Stimulated activated naive CD8-positive, alpha-beta T cell treated with anti-CD3 and anti-CD28 coated beads, Interleukin-15, Interleukin-2, amounts not matched to agents 100 ng/mL and 50 ng/mL, for 24 hours (primary cell): Measurements from ENCODE around the gene SULT4A1.
A peak's percentile ranks its signal among the peaks of the same experiment; 100 is the strongest.

ENCODE experiments used
- H3K27ac Mint-ChIP-seq: one replicate; pipeline ENCODE4 v1.8.0; 2021; ENCODE audit warnings: mild to moderate bottlenecking, mixed read lengths
- H3K27me3 Mint-ChIP-seq: one replicate; pipeline ENCODE4 v1.8.0; 2021; ENCODE audit warnings: mixed read lengths
- H3K36me3 Mint-ChIP-seq: one replicate; pipeline ENCODE4 v1.8.0; 2021; ENCODE audit warnings: low read depth, mixed read lengths
- H3K4me1 Mint-ChIP-seq: one replicate; pipeline ENCODE4 v1.8.0; 2021; ENCODE audit warnings: low read depth, mixed read lengths
- H3K4me3 Mint-ChIP-seq: one replicate; pipeline ENCODE4 v1.8.0; 2021; ENCODE audit warnings: mild to moderate bottlenecking, mixed read lengths
- H3K9me3 Mint-ChIP-seq: one replicate; pipeline ENCODE4 v1.8.0; 2021; ENCODE audit warnings: mixed read lengths

The SULT4A1 gene

DNA sequence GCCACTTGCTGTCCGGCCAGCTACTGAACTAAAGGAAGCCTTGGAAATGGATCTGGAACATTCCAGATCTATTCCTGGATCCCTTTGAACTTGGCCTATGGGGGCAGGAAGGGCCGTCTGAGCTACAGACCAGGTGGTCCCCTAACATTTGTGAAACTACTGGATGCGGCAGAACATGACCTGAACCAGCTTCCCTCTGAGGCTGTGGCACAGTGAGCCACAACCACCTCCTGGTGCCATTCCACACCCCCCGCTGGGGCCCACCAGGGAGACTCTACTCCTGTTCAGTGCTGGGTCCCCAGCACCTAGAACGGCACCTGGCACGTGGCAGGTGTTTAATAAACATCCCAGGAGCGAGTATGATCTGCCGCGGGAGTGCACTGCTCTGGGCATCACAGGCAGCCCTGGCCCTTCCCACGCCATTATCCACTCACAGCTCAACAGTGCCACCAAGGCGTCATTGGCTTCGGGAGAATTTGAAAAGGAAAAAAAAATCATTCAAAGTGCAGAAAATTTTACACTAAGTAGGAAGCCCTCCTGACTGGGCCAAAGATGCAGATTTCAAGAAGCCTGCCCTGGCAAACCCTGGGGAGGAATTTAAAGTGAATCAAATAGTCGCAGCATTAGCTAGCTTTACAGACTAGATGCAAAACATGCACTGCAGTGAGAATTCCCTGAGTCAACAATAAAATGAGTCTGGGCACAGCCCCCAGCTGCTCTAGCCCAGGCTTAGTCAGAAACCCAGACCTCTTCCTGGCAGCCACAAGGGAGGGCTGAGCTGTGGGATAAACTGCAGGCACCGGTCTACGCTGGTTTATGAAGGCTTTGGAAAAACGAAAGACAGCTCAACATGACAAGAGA, 35.9 kb downstream of the SULT4A1 start:
- H3K9me3 Mint-ChIP-seq, result no peaks in the 10 kb centered on the region
- no peak overlapping the region for H3K4me3 Mint-ChIP-seq
- H3K36me3 Mint-ChIP-seq, result no peaks in the 10 kb centered on the region
- H3K27me3 Mint-ChIP-seq, result peaks cover 13% of the 10 kb centered on the region
- H3K4me1 Mint-ChIP-seq, result no peaks in the 10 kb centered on the region
- H3K27ac Mint-ChIP-seq, result no peak overlapping the region

DNA sequence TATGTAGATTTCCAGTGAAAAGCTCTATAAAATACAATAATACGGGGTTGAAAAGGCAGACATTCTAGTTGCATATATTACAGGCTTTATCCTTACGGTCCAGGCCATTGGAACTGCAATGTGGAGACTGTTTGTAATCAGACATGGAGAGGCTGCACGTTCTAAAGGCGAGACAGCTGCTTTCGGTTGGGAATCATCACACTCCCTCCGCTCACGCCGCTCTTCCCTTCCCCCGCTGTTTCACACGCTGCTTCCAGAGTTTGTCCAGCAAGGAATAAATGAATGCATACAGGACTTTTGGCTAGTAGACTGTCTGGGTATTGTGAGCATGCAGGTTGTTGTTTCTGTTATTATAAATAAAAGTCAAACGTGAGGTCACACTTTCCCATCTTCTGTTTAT, 36.7 kb downstream of the SULT4A1 start:
- Mint-ChIP-seq H3K27ac (no peak overlapping the region), H3K36me3 (no peaks in the 10 kb centered on the region), H3K4me1 (no peaks in the 10 kb centered on the region), H3K9me3 (no peaks in the 10 kb centered on the region), H3K4me3 (no peak overlapping the region), H3K27me3 (peaks cover 13% of the 10 kb centered on the region)

DNA sequence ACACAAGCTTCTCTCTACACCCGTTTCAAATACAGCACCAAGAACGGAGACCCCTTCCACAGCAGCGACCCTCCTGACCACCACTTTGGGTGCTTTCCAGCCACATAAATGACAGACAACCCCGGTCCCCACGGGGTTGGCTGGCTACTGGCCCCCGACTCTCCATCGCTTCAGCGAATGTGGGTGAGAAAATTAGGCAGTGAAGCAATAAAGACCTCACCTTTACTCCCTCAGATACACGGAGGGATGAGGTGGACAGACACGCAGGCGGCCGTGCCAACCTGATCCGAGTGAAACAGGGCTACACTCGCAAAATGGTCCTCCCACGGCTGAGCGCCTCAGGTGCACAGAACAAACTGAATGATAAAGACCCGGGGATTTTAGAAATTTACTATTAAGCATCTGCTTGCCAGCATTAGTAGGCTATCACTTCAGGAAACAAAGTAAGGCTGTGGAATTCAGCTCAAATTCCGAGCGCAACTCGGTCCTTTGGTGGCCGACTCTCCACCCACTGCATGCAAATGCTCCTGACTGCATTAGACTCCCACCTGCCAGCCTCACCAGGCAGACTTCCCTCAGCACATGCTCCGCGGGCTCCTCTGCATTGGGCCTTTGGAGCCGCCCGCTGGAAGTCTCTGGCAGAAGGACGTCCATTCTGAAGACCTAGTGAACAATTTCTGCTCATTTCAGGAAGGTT, 37.4 kb downstream of the SULT4A1 start:
- H3K4me3 Mint-ChIP-seq, result no peak overlapping the region
- H3K4me1 Mint-ChIP-seq, result no peaks in the 10 kb centered on the region
- no peaks in the 10 kb centered on the region for H3K9me3 Mint-ChIP-seq
- H3K36me3 Mint-ChIP-seq, result no peaks in the 10 kb centered on the region
- peaks cover 13% of the 10 kb centered on the region for H3K27me3 Mint-ChIP-seq
- H3K27ac Mint-ChIP-seq, result no peak overlapping the region

DNA sequence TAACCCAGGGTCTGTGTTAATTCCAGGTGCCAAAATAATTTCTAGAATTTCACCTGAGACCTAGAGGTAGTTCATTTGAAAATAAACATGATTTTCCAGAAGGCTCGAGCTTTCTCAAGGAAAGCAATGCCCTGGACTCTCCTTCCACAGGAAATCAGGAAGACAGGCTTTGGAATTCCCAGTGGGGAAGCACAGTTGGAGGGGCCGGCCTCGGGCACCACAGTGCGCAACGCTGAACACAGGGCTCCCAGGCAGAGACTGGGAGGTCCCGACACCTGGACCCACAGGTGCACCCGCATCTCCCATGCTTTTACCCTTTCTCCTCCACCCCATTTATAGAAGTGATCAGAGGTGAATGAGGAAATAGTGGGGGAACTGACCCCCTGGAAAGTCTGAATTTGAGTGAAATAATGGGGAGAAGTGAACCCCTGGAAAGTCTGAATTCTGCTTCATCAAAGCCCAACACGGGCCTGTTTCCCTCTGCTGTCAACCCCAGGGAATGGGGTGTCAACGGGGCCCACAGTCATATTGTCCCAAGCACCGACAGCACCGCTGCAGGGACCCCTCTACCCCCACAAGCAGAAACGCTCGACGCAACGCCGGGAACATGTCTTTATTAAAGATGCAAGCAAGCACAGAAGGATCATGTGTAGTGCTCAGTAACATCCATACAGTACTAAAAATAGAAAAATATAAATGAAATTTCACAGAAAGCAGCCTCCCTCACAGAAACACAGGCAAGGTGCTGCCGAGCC, 38.2 kb downstream of the SULT4A1 start:
- Mint-ChIP-seq H3K27me3 (peaks cover 13% of the 10 kb centered on the region), H3K4me3 (no peak overlapping the region), H3K27ac (no peak overlapping the region), H3K36me3 (no peaks in the 10 kb centered on the region), H3K9me3 (no peaks in the 10 kb centered on the region), H3K4me1 (no peaks in the 10 kb centered on the region)

DNA sequence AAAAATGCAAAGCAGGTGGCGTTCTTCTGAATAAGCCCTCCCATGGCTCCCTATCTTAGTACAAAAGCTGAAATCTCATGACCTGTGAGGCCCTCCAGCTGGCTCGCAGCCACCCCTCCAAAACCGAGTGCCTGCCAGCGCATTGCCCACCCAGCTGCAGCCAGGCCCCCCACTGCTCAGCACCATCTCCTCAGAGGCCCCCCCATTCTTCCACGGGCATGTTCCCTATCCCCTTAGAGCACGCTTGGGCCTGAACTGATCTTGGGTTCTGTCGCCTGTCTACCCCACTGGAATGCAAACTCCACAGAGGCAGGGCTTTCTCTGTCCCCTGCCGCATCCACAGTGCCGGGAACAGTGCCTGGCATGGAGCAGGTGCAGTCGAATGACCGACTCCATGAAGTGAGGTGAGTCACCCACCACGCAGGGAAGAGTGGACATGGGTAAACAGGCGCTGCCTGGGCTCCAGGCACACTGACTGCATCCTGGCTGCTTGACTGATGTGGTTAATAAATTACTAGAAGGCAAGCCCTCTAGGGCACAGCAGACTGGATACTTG, 38.9 kb downstream of the SULT4A1 start:
- Mint-ChIP-seq H3K4me1 (no peaks in the 10 kb centered on the region), H3K27ac (no peak overlapping the region), H3K9me3 (no peaks in the 10 kb centered on the region), H3K36me3 (no peaks in the 10 kb centered on the region), H3K4me3 (no peak overlapping the region), H3K27me3 (peaks cover 13% of the 10 kb centered on the region)

DNA sequence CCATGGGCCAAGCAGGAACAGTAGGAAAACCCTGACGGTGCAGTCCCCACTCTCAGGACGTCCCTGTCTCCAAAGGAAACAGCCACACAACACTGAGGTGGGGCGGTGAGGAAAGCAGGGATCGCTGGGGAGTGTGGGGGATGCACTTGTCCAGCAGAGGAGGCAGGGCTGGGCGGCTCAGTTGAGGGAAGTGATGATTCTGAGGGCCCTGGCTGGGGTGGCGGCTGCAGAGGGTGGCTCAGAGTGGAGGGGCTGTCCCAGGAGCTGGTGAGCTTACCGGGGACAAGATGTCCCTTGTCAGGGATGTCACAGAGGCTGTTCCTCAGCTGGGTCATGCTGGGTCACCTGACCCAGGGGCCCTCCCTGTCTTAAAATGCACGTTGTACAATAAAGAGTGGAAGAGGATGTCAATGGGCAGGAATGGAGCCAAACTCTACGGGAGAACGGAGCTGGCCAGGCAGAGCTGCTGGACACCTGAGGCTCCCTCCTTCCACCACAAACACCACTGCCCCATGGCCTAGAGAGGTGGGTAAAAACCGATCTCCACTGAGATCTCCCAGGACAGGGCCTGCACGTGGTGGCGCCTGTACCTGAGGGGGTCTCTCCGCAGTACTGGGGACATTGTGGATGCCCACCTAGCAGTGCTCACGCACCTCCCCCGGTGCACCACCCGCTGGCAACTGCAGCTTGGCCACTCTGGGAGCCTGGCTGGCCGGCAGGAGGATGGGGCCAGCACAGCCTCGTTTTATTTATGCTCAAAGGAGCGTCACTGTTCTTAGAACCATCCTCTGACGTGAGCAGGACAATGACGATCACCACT, 40.5 kb downstream of the SULT4A1 start:
- Mint-ChIP-seq H3K27ac (no peak overlapping the region), H3K4me1 (no peaks in the 10 kb centered on the region), H3K36me3 (no peaks in the 10 kb centered on the region), H3K27me3 (peaks cover 13% of the 10 kb centered on the region), H3K4me3 (no peak overlapping the region), H3K9me3 (no peaks in the 10 kb centered on the region)

DNA sequence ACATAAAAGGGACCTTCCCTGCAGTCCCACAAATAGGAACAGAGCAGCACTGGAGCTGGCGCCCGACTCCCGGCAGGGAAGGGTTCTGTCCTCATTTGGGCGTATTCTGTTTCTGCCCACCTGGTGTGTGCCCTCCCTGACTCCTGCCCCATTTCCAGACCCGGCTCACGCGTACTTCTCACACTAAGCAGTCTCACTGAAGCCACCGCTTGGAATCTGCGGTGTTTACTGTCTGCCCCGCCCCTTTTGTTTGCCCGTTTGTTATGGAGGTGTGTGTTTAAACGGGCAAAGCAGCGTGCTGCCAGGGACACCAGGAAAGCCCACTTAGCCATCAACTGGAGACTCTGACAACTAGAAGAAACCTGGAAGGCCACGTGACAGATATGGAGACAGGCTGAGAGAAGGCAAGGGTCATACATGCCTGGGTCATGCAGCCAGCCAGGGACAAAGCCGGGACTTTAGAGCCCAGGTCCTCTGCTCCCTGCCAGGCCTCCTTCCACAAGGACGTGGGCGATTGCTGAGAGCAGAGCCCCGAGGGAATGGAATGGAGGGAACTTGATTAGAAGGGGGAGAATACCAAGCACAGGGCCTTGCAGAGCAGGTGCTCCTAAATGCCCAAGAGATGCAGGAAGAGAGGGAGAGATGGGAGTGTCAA, 41.5 kb downstream of the SULT4A1 start:
- Mint-ChIP-seq H3K4me3 (no peak overlapping the region), H3K27ac (no peak overlapping the region), H3K4me1 (no peaks in the 10 kb centered on the region), H3K27me3 (peaks cover 10% of the 10 kb centered on the region), H3K36me3 (no peaks in the 10 kb centered on the region), H3K9me3 (no peaks in the 10 kb centered on the region)

DNA sequence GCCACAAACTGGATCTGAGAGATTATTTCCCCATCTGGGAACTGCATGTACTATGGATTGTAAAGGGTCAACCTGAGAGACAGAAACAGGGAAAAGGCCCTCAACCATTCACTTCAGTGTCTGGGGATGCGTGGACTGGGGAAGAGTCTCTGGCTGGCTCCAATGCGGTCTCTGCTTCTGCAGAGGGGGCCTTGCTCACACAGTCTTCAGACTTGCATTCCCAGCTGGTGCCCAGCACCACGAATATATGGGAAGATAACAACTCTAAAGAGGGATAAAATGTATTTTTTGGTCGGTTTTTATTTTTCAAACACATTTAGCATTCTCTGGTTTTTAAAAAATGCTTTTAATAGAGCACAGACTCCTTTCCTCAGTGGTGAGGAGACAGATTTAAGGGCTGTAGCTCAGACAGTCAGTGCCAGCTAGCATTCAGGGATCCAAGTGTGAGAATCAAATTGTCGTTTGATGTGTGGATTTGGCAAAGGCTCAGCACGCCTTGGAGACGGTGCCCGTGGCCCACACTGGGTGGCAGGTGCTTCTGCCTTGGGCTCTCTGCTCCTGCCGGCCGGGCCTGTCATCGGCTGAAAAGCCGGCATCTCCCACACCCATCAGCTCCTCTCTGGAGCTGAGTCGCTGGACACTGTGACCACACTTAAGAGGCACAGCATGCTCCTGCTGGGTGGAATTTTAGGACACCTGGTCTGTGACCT, 42.2 kb downstream of the SULT4A1 start:
- Mint-ChIP-seq H3K27ac (no peak overlapping the region), H3K4me3 (no peak overlapping the region), H3K27me3 (peaks cover 8% of the 10 kb centered on the region), H3K9me3 (no peaks in the 10 kb centered on the region), H3K4me1 (no peaks in the 10 kb centered on the region), H3K36me3 (no peaks in the 10 kb centered on the region)

DNA sequence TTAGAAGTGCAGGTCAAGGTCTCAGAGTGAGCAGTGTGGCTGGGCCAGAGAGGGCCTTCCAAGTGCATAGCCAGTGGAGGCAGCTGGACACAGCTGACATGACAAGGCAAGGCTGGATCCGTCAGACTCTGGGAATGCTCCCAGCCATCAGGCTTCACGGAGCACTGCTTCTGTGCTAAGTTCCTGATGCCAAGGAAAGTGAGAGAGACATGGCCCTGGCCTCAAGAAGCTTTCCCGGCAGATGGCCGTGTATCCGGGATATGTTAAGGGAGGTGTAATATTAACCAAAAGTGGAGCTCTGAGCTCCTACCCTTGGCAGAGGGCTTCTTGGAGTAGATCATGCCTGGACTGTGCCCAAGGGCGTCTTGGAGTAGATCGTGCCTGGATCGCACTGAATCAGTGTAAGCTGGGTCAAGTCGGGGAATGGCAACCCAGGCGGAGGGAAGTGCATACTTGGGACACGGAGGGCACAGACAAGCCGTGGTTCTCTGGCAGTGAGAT, 42.8 kb downstream of the SULT4A1 start:
- H3K27me3 Mint-ChIP-seq, result peaks cover 8% of the 10 kb centered on the region
- no peaks in the 10 kb centered on the region for H3K4me1 Mint-ChIP-seq
- H3K4me3 Mint-ChIP-seq, result no peak overlapping the region

DNA sequence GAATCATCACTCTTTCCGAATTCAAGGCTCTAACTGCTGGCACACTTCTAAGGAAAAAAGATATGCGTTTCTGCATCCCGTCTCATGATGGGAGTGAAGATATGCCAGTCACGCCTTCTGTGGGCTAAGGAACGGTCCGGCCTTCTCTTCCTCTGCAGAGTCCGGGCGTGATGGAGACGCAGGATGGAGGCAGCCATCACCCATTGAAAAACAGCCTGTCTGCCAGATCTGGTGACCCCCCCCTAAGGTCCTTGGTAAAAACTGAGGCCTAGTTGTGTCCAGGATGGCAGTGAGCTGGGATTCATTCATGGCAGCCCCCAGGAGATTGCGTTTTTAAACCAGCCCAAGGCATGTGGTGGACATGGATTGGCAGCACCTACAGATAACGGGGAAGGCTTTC, 43.3 kb downstream of the SULT4A1 start:
- Mint-ChIP-seq H3K4me1 (peaks cover 4% of the 10 kb centered on the region), H3K27me3 (peaks cover 8% of the 10 kb centered on the region), H3K4me3 (no peak overlapping the region), H3K27ac (no peak overlapping the region), H3K36me3 (no peaks in the 10 kb centered on the region), H3K9me3 (no peaks in the 10 kb centered on the region)

More for the DNA sequence above, 42.8 kb downstream of the SULT4A1 start:
- Mint-ChIP-seq H3K9me3 (no peaks in the 10 kb centered on the region), H3K36me3 (no peaks in the 10 kb centered on the region), H3K27ac (no peak overlapping the region)

DNA sequence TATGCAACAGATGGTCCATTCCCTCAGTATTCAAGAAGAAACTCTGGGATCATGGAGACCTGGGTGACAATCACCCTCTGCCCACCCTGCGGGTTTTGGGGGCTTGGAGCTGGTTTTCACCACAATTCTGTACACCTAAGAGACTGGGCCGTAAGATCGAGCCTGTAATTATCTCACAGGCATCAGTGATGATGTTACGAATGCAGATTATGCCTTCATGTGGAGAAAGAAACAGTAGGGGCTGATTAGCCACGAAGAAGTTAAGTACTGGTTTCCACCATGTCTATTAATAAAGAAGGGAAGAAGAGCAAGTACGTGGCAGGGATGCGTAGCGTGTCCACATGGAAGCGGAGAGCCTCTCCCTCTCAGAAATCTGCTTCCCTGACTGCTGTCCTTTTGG, 44.9 kb downstream of the SULT4A1 start:
- peaks cover 17% of the 10 kb centered on the region for H3K4me1 Mint-ChIP-seq
- H3K27ac Mint-ChIP-seq, result no peak overlapping the region

DNA sequence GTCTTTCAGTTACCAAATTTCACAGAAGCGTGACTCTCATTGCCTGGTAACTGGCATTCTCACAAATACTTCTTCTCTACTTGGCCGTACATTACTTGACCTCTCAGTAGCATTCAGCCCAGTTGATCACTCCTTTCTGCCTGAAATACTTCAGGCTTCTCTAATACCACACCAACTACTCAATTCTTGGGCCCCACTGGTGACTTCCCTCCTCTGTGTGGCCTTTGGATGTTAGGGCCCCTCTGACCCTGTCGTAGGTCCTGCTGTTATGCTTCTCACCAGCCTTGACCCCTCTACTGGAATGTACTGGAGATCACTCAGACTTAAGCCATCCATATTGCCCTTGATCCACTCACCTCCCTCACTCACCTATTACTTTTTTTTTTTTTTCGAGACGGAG, 48.0 kb downstream of the SULT4A1 start:
- no peaks in the 10 kb centered on the region for H3K27me3 Mint-ChIP-seq
- peak overlapping the region; percentile 9 for H3K4me3 Mint-ChIP-seq
- peaks cover 4% of the 10 kb centered on the region for H3K36me3 Mint-ChIP-seq
- H3K4me1 Mint-ChIP-seq, result peaks cover 23% of the 10 kb centered on the region
- H3K27ac Mint-ChIP-seq, result no peak overlapping the region
- no peaks in the 10 kb centered on the region for H3K9me3 Mint-ChIP-seq

More for the DNA sequence above, 44.9 kb downstream of the SULT4A1 start:
- H3K9me3 Mint-ChIP-seq, result no peaks in the 10 kb centered on the region
- peaks cover 4% of the 10 kb centered on the region for H3K27me3 Mint-ChIP-seq
- H3K4me3 Mint-ChIP-seq, result no peak overlapping the region
- H3K36me3 Mint-ChIP-seq, result peaks cover 4% of the 10 kb centered on the region

DNA sequence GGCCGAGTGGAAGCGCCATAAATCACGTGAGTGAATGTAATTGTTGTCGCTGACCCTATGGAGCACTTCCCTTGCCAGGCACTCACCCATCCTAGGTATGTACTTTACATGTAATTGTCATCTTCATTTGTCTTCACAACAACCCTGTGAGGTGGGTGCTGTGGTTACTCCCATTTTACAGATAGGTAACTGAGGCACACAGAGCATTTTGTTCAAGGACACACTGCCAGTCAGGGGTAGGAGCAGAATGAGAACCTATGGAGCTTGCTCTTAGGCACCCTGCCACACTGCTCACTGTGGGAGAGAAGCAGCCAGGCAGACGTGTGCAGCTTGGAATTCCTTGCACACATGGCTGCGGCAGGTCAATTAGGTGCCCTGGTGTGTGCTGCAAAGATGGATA, 49.4 kb downstream of the SULT4A1 start:
- Mint-ChIP-seq H3K36me3 (peaks cover 4% of the 10 kb centered on the region), H3K4me1 (peaks cover 23% of the 10 kb centered on the region), H3K9me3 (no peaks in the 10 kb centered on the region), H3K27ac (peak overlapping the region; percentile 88), H3K4me3 (peak overlapping the region; percentile 88), H3K27me3 (no peaks in the 10 kb centered on the region)
